Neural crest cell (in vitro differentiated cells): ENCODE data around the gene OR6J1. TPM values are rescaled to one million over a fixed set of nuclear protein-coding genes. Genes with fewer than 3 reads are reported as not detected.
"Not testable (repeated sequence)": the region's sequence is repeated elsewhere in the genome, so short reads cannot be mapped to it uniquely, and the experiment has no call there.

Source experiments
- DNase-seq: peaks from one replicate; pipeline ENCODE4 v3.0.0; 2021; ENCODE audit warnings: low read depth, mixed read lengths, low spot score
- H3K27ac Mint-ChIP-seq: one replicate; pipeline ENCODE4 v1.8.0; 2021; ENCODE audit warnings: mild to moderate bottlenecking, mixed read lengths; ENCODE audit not compliant: unreplicated experiment
- H3K27me3 Mint-ChIP-seq: 2 replicates; pipeline ENCODE4 v1.8.0; 2021; ENCODE audit warnings: low read depth, mild to moderate bottlenecking, mixed read lengths
- H3K36me3 Mint-ChIP-seq: 2 replicates; pipeline ENCODE4 v1.8.0; 2021; ENCODE audit warnings: low read depth, mild to moderate bottlenecking, mixed read lengths
- H3K4me1 Mint-ChIP-seq: 2 replicates; pipeline ENCODE4 v1.8.0; 2021; ENCODE audit warnings: mixed read lengths
- H3K4me3 Mint-ChIP-seq: one replicate; pipeline ENCODE4 v1.8.0; 2021; ENCODE audit warnings: mild to moderate bottlenecking, mixed read lengths
- H3K9me3 Mint-ChIP-seq: 2 replicates; pipeline ENCODE4 v1.8.0; 2021; ENCODE audit warnings: mixed read lengths
- total RNA-seq: library from RNA; stranded (reverse); gene quantifications from 2 replicates; pipeline ENCODE4 v1.2.1, GENCODE V29; 2021
- TF ChIP-seq, protein P1 (sequence below): fragments of 200-600 bp; sonication (generic); conservative IDR thresholded peaks from 2 replicates; pipeline ENCODE4 v1.5.0; 2021; ENCODE audit warnings: antibody characterized with exemption, mild to moderate bottlenecking

OR6J1 gene
- total RNA-seq, 1 donor from 2014 or later: not detected

DNA sequence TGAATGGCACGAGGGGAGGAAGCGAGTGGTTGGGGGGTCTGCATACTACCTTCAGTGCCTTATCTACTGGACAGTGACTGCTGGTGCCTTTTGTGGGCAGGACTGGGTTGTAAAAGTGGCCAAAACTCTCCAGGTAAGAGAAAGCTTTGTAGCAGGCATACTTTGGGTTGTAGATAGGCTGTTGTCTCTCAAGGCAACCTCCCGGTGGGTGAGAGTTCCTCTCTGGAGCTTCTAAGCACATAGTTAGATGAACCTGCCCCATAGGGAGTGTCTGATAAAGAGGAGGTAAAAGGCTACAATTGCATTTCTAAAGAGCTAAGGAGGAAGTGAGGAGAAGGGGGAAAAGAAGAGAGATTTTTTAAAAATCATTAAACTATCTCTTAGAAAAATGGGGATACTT is 51.0 kb downstream of the OR6J1 start:
- Mint-ChIP-seq H3K36me3 (no peaks in the 10 kb centered on the region), H3K27ac (no peak overlapping the region), H3K4me3 (peak overlapping the region; percentile 6), H3K9me3 (no peaks in the 10 kb centered on the region), H3K27me3 (peaks cover 56% of the 10 kb centered on the region), H3K4me1 (peaks cover 26% of the 10 kb centered on the region)
- TF ChIP-seq, protein P1, sequence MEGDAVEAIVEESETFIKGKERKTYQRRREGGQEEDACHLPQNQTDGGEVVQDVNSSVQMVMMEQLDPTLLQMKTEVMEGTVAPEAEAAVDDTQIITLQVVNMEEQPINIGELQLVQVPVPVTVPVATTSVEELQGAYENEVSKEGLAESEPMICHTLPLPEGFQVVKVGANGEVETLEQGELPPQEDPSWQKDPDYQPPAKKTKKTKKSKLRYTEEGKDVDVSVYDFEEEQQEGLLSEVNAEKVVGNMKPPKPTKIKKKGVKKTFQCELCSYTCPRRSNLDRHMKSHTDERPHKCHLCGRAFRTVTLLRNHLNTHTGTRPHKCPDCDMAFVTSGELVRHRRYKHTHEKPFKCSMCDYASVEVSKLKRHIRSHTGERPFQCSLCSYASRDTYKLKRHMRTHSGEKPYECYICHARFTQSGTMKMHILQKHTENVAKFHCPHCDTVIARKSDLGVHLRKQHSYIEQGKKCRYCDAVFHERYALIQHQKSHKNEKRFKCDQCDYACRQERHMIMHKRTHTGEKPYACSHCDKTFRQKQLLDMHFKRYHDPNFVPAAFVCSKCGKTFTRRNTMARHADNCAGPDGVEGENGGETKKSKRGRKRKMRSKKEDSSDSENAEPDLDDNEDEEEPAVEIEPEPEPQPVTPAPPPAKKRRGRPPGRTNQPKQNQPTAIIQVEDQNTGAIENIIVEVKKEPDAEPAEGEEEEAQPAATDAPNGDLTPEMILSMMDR: no peak
- no peak for DNase-seq

DNA sequence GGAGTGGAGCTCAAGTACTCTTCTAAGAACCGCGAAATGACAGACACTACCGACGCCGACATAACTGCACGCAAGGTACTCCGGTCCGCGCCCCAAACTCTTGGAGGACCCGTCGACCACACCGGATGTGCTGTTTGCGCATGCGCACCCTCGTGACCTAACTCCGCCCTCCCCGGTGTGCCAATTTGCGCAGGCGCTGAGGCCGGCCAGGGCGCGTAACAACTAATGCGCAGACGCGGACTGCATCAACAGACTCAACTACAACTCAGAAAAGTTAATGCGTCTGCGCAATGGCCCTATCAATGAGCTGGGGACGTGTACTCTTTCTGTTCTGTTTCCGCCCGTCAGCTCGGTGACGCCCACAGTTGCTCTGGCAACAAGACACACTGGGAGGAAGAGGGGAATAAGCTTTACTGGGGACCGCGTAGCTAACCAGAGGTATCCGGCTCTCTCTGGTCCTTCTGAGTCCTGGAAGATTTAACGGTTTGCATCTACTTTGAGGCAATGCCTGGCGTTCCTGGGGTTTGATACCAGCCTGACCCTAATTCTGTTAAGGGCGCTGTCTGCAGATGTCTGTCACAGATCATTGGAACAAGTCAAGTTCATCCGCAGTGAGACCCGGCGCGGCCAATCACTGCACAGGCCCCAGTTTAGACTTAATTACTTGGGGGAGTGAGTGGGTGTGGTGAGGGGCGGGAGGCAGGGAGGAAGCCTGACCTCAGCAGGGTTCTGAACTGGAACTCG is 54.9 kb downstream of the OR6J1 start, which contains the start of gene DAD1:
Gene DAD1 (minus strand): TSS at position 129 of the 744 bp plus-strand sequence. CDS start 67 bp downstream, at position 62.
- Mint-ChIP-seq H3K27me3 (peaks cover 34% of the 10 kb centered on the region), H3K36me3 (no peaks in the 10 kb centered on the region), H3K27ac (peak within 1 kb of the TSS; percentile 97), H3K4me3 (peak within 1 kb of the TSS; percentile 98), H3K4me1 (peaks cover 39% of the 10 kb centered on the region), H3K9me3 (no peaks in the 10 kb centered on the region)
- TF ChIP-seq, protein P1: no peak
- DNase-seq: peak; percentile 99

DNA sequence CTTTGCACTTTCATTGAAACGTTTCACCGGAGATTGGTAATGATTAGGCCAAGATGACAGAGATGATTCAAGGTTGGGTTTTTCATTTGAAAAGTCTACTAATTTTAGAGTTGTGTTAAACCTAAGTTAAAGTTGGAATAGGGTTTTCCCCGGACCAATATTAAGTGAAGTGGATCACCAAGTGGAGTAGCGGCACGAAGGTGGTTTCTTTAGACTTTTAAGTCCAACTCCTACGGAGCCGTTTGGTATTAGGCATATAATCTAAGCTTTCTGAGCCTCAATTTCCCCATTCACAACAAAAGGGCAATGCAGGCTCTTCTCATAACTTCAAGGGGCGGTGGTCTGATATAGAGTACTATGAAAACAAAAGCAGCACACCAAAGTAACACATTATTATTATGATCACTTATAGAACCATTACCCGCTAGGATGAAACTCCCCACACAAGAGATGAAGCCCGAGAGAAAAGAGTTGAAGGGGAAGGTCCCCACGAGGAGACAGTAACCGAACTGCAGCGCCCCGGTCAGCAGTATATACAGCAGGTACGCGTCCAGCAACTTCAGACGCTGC is 55.5 kb downstream of the OR6J1 start:
- peaks cover 39% of the 10 kb centered on the region for H3K4me1 Mint-ChIP-seq
- H3K27me3 Mint-ChIP-seq: peaks cover 28% of the 10 kb centered on the region
- TF ChIP-seq, protein P1: no peak
- peak overlapping the region; percentile 94 for H3K27ac Mint-ChIP-seq
- H3K4me3 Mint-ChIP-seq: peak overlapping the region; percentile 98
- no peaks in the 10 kb centered on the region for H3K36me3 Mint-ChIP-seq
- H3K9me3 Mint-ChIP-seq: no peaks in the 10 kb centered on the region
- no peak for DNase-seq

DNA sequence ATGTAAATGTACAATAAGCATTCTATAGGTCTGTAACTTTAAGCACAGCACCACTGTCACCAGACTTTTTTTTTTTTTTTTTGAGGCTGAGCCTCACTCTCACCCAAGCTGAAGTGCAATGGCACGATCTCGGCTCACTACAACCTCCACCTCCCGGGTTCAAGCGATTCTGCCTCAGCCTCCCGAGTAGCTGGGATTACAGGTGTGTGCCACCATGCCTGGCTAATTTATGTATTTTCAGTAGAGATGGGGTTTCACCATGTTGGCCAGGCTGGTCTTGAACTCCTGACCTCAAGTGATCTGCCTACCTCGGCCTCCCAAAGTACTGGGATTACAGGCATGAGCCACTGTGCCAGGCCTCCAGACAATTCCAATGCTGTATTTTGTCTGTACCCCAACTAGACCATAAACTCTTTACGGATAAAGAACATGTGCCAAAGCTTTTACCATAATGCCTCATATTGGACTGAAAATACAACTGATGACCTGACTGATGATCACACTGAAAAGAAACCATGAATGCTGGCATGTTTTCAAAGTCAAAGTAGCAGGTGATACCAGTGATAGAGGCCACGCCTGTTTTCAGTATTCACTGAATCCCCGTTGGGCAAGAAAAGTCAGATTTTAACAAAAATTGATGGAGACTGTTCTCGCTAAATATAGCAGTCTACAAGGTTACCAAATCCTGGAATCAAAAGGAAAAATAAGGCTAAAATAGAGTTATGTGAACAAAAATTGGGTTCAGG is 56.3 kb downstream of the OR6J1 start:
- H3K36me3 Mint-ChIP-seq, H3K9me3 Mint-ChIP-seq, DNase-seq: not testable (repeated sequence)
- peak overlapping the region; percentile 98 for H3K4me3 Mint-ChIP-seq
- peaks cover 20% of the 10 kb centered on the region for H3K27me3 Mint-ChIP-seq
- peak overlapping the region; percentile 76 for H3K27ac Mint-ChIP-seq
- H3K4me1 Mint-ChIP-seq: peaks cover 39% of the 10 kb centered on the region

DNA sequence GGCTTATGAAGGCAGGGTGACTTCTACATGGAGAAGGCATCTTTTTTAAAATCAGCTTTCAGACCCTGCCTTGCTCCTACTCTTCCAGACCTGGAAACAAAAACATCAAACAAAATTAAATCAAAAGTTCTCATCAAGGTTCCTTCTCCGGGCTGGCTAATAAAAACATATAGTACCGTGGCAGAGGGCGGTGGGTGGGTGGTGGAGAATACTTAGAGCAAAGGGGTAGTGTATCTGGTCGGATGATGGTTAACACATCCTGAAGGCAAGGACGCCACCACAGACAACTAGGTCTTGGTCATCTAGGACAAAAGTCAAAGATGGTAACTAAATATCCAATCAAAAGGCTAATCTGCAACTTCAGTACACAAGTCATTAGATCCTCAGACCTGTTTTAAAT is 56.9 kb downstream of the OR6J1 start:
- TF ChIP-seq, protein P1: no peak
- no peaks in the 10 kb centered on the region for H3K9me3 Mint-ChIP-seq
- peaks cover 14% of the 10 kb centered on the region for H3K27me3 Mint-ChIP-seq
- DNase-seq: no peak
- H3K4me1 Mint-ChIP-seq: peaks cover 39% of the 10 kb centered on the region
- H3K27ac Mint-ChIP-seq: peak overlapping the region; percentile 37
- H3K4me3 Mint-ChIP-seq: peak overlapping the region; percentile 65
- H3K36me3 Mint-ChIP-seq: no peaks in the 10 kb centered on the region
